ENCODE results near the gene SYNM.

SYNM gene

GRCh38 chr15:99168601-99169580 is 64.0 kb downstream of the SYNM start:
- no peak for DNase-seq (ENCODE audit: low read depth)

- DNase-seq (ENCODE audit: low read depth): no peak
Measured at GRCh38 chr15:99169769-99170311, 65.0 kb downstream of the SYNM start.

- no peak for DNase-seq (ENCODE audit: low read depth)
Measured at GRCh38 chr15:99170476-99171065, 65.7 kb downstream of the SYNM start.

- DNase-seq (ENCODE audit: low read depth): no peak
Measured at GRCh38 chr15:99172171-99172570, 67.3 kb downstream of the SYNM start.

GRCh38 chr15:99172989-99173388 is 68.1 kb downstream of the SYNM start:
- no peak for DNase-seq (ENCODE audit: low read depth)

- DNase-seq (ENCODE audit: low read depth): no peak
Measured at GRCh38 chr15:99174567-99175395, 69.9 kb downstream of the SYNM start.

- DNase-seq (ENCODE audit: low read depth): no peak
Measured at GRCh38 chr15:99176757-99177156, 71.9 kb downstream of the SYNM start.

- DNase-seq (ENCODE audit: low read depth): no peak
Measured at GRCh38 chr15:99177679-99178078, 72.8 kb downstream of the SYNM start.

- no peak for DNase-seq (ENCODE audit: low read depth)
Measured at GRCh38 chr15:99180086-99180963, 75.4 kb downstream of the SYNM start.

- DNase-seq (ENCODE audit: low read depth): no peak
Measured at GRCh38 chr15:99180964-99181306, 76.1 kb downstream of the SYNM start.

GRCh38 chr15:99181545-99181971 is 76.7 kb downstream of the SYNM start:
- DNase-seq (ENCODE audit: low read depth): no peak

- no peak for DNase-seq (ENCODE audit: low read depth)
Measured at GRCh38 chr15:99182791-99183190, 77.9 kb downstream of the SYNM start.
